HG03039 (cell line): ENCODE results near the gene HLA-DMB.
A peak's percentile ranks its signal among the peaks of the same experiment; 100 is the strongest.

ENCODE experiments used
- ATAC-seq: cut with Tn5 transposase; IDR thresholded peaks from one replicate; pipeline ENCODE4 v1.9.1; 2021; ENCODE audit warnings: mild to moderate bottlenecking, moderate library complexity; ENCODE audit not compliant: unreplicated experiment

Gene HLA-DMB

DNA sequence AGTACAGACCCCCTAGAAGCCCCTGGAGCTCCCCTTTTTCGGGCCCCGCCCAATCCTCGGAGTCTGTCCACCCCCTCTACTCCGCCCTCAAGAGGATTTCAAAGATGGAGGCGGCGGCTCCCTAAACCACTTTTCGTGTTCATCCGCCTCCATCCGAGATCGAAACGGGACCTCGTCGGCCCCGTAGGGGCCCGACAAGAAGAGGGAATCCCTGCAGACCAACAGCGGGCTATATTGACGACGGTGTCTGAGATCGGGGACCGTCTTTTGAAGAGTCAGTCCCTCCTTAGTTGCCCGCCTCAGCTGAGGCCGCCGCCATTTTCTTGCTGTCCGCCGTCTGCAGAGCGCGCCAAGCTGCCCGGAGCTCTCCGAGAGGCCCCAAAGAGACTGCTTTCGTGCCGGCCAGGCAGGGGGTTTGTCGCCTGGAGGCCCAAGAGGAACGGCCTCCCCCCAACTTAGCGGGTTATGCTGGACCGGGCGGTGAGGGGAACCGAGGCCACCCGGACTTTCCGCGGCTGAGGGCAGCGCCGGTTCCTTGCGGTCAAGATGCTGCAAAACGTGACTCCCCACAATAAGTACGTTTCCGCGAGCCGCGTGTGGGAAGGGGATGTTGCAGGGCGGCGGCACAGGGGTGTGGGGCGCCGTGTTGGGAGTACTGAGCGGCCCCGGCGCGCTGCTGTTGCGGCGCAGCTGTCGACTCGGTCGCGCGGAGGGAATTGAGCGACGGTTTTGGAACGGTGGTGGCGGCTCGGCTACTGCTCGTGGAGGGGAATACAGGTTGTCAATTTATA lies 31.7 kb upstream of the HLA-DMB start:
- no peak for ATAC-seq

GRCh38 chr6:32971581-32972352 lies 30.9 kb upstream of the HLA-DMB start:
- peak; percentile 38 for ATAC-seq

GRCh38 chr6:32971242-32971580 lies 30.4 kb upstream of the HLA-DMB start:
- ATAC-seq = no peak

GRCh38 chr6:32970413-32971241 lies 29.8 kb upstream of the HLA-DMB start:
- ATAC-seq = no peak

DNA sequence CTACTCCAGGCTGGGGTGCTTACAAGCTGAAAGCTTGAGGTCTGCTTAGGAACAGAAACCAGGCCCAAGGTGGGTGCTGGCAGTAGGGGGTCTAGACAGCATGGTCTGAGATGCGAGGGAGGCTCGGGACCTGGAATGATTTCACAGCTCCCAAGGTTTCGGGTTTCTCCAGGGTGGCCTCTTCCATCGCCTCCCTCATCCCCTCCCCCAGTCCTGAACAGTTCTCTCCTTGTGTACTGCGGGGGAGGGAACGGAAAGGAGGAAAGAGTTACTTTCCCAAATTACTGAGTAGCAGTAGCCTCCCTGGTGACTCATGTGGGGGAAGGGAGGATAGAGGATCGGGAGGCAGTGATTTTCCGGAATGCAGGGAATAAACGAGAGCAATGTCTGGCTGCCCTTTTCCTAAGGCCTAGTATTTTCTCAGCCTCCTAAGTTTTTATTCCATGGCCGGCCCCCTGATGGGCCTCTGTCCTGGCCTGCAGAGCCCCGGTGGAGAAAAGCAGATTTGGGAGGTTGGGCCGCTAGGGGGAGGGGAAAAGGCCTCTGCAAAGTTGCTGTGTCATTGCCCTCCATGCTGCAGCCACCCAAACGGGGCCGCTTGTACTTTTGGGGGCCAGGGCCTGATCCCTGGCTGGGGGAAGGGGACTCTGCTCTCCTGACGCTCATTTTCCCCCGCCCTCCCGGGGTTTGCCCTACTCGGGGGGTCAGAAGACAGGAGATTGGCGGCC lies 29.0 kb upstream of the HLA-DMB start:
- ATAC-seq = no peak

GRCh38 chr6:32968867-32969684 lies 28.2 kb upstream of the HLA-DMB start:
- ATAC-seq = no peak

- peak; percentile 28 for ATAC-seq
Observed at GRCh38 chr6:32968093-32968866, 27.5 kb upstream of the HLA-DMB start, which contains the start of gene BRD2. Gene BRD2, plus strand, starts transcription at chr6:32968594. Its CDS starts 4,305 bp downstream, at chr6:32972899.

GRCh38 chr6:32967151-32968091 lies 26.6 kb upstream of the HLA-DMB start:
- no peak for ATAC-seq

DNA sequence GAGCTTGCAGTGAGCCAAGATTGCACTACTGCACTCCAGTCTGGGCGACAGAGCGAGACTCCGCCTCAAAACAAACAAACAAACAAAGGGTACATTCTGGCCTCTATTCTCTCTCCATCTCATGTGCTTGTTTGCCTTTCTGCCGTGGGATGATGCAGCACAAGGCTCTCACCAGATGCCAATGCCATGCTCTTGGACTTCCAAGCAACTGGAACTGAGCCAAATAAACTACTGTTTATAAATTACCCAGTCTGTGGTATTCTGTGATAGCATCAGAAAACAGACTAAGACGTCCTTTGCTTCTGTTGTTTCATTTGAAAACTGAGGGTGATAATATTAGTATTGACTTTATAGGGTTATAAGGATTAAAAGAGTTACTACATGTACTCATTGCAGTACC lies 23.9 kb upstream of the HLA-DMB start:
- no peak for ATAC-seq

- no peak for ATAC-seq
Observed at GRCh38 chr6:32963866-32964265, 23.0 kb upstream of the HLA-DMB start.

GRCh38 chr6:32962213-32962826 lies 21.5 kb upstream of the HLA-DMB start:
- ATAC-seq = no peak

GRCh38 chr6:32960563-32960962 lies 19.7 kb upstream of the HLA-DMB start:
- no peak for ATAC-seq

DNA sequence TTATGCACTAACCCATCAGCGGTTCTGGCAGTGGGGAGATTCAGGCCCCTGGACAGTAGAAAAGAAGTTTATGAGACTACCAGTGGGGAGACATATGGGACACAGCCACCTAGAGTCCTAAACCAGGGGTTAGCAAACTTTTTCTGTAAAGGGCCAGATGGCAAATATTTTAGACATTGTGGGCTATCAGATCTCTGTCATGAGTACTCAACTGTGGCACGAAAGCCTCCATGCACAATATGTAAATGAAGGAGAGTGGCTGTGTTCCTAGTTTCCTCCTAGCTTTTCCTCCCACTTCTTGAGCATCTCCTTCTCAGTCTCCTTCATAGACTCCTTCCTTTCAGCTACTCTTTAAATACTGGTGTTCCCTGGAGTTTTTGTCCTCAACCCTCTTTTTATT lies 15.3 kb upstream of the HLA-DMB start:
- ATAC-seq = no peak

DNA sequence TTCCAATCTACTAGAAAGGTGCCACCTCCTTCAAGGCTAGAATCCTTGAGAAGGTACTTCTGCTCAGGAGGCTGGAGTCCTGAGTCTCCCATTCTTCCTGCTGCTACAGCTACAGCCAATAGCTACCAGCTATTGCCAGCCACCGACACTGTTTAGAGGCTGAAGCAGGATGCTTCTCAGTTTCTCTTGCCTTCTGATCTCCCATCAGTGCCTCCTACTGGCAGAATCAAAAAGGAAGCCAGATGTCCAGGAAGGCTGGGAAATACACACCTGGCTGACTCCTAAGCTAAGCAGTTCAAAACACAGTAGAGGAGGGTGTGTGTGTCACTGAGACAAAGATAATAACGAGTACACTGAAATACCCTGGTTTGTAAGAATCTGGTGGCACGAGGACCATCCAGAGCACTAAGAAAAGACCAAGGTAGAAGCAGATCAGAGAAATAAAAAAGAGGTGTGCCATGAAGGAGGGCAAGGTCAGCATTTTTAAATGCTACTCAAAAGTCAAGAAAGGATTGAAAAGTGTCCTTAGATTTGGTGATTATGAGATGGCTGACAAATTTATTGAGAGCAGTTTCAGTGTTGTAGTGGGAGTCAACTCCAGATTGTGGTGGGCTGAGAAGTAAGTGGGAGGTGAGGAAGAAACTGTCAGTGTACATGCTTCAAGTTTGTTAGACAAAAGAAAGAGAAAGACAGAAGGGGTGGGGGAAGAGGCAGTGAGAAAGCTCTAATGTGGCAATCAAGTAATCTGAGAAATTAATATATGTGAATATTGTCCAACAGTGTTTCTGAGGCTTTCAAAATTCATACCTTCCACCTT lies 14.4 kb upstream of the HLA-DMB start:
- no peak for ATAC-seq

DNA sequence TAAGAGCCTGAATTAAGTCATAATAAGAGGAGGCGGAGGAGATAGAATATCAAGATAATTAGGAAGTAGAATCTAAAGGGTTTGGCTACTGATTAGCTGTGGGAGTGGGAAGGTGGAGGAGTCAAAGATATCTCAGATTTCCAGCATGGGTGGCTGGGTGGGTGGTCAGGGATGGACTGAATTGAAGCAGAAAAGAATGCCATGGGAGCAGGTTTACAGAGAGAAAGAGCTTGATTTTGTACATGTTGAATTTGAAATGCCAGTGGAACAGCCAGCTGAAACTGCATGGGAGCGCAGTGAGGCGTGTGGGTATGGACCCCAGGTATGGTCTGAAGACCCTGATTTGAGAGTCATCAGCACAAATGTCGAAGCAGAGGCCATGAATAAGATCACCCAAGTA lies 13.4 kb upstream of the HLA-DMB start:
- no peak for ATAC-seq

- ATAC-seq = no peak
Observed at GRCh38 chr6:32953775-32954174, 12.9 kb upstream of the HLA-DMB start.
